ENCODE data around the gene MMP7.

Gene MMP7

GRCh38 chr11:102491969-102492368 lies 38.6 kb downstream of the MMP7 start:
- DNase-seq, result no peak

- DNase-seq, result no peak
Measured at GRCh38 chr11:102489186-102490145, 41.1 kb downstream of the MMP7 start.

GRCh38 chr11:102488208-102488607 lies 42.3 kb downstream of the MMP7 start:
- no peak for DNase-seq

GRCh38 chr11:102487214-102487613 lies 43.3 kb downstream of the MMP7 start:
- no peak for DNase-seq

GRCh38 chr11:102486584-102486983 lies 44.0 kb downstream of the MMP7 start:
- DNase-seq, result no peak

GRCh38 chr11:102485095-102485722 lies 45.3 kb downstream of the MMP7 start:
- no peak for DNase-seq

GRCh38 chr11:102482433-102482832 lies 48.1 kb downstream of the MMP7 start:
- no peak for DNase-seq

GRCh38 chr11:102479733-102480132 lies 50.8 kb downstream of the MMP7 start:
- DNase-seq, result no peak

GRCh38 chr11:102478673-102479299 lies 51.8 kb downstream of the MMP7 start:
- DNase-seq, result no peak

- peak in 1 of 3 experiments; percentile 25 for DNase-seq
Measured at GRCh38 chr11:102476812-102477211, 53.7 kb downstream of the MMP7 start.

GRCh38 chr11:102476069-102476468 lies 54.5 kb downstream of the MMP7 start:
- DNase-seq, result no peak

- no peak for DNase-seq
Measured at GRCh38 chr11:102473543-102473942, 57.0 kb downstream of the MMP7 start.

- no peak for DNase-seq
Measured at GRCh38 chr11:102472127-102472526, 58.4 kb downstream of the MMP7 start.

GRCh38 chr11:102471474-102471873 lies 59.1 kb downstream of the MMP7 start:
- no peak for DNase-seq
